Choroid plexus epithelial cell (primary cell): Measurements from ENCODE around the gene RAD18.

Experiments used
- DNase-seq: peaks from one replicate; pipeline ENCODE4 v3.0.0-alpha.2; 2010; ENCODE audit warnings: low read depth
- H3K4me3 ChIP-seq: 2 replicates; pipeline ENCODE4 v1.5.1; 2011; ENCODE audit warnings: low read depth, mild to moderate bottlenecking, control low read depth, low read length, moderate library complexity
- TF ChIP-seq, protein P1 (sequence below): conservative IDR thresholded peaks from 2 replicates; pipeline ENCODE4 v1.5.1; 2011; ENCODE audit warnings: low read depth, mild to moderate bottlenecking, control low read depth, inconsistent platforms, low read length, moderate library complexity

Gene RAD18

DNA sequence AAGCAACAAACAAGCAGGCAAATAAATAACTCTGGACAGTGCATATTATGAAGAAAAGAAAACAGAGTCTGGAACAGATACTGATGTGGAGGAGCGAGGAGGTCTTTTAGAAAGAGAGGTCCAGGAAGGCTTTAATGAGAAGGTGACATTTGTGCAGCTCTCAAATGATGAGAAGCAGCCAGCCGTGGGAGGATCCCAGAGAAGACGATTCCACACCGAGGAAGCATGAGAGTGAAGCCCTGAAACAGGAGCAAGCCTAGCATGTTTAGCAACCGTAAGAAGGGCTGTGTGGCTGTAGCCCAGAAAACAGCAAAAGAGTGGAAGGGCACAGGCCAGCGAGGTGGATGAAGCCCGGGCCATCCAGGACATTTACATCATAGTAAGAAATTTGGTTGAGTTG is 93.1 kb downstream of the RAD18 start:
- TF ChIP-seq, protein P1, sequence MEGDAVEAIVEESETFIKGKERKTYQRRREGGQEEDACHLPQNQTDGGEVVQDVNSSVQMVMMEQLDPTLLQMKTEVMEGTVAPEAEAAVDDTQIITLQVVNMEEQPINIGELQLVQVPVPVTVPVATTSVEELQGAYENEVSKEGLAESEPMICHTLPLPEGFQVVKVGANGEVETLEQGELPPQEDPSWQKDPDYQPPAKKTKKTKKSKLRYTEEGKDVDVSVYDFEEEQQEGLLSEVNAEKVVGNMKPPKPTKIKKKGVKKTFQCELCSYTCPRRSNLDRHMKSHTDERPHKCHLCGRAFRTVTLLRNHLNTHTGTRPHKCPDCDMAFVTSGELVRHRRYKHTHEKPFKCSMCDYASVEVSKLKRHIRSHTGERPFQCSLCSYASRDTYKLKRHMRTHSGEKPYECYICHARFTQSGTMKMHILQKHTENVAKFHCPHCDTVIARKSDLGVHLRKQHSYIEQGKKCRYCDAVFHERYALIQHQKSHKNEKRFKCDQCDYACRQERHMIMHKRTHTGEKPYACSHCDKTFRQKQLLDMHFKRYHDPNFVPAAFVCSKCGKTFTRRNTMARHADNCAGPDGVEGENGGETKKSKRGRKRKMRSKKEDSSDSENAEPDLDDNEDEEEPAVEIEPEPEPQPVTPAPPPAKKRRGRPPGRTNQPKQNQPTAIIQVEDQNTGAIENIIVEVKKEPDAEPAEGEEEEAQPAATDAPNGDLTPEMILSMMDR = no peak
- DNase-seq = no peak
- no peak overlapping the region for H3K4me3 ChIP-seq

DNA sequence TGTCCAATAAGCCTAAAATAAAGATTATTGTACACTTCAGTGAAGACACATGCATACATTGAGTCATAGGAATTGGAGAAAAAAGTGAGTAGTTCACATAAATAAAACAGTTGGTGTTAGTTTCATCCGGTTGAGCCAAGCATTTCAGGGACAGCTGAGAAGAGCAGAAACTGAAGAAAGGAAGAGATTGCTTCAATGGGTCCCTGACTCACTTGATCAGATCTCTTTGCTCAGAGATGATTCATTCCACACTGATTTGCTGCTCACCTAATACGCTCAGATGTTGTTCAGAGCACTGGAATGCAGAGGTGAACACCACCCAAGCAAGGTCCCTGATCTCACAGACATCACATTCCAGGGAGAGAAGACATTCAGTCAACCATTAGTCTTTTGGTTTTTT is 93.7 kb downstream of the RAD18 start:
- TF ChIP-seq, protein P1 = no peak
- DNase-seq = peak; percentile 98
- no peak overlapping the region for H3K4me3 ChIP-seq

DNA sequence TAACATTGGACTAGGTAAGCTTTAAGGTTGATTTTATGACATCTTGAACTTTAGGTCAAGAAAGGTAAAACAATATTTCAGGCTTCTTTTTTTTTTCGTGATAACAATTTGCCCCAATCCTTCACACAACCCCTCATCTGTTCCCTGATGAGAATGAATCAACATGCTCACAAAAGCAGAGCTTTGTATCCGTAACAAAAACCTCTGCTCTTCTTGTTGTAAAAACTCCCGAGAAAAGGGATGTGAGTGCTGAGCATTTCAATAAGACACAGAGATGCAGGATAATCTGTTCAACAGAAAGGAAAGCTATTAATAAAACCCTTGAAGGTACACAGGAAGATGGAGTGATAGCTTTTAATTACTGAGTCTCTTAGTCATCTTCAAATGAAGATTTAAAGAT is 94.3 kb downstream of the RAD18 start:
- H3K4me3 ChIP-seq = no peak overlapping the region
- DNase-seq = no peak
- TF ChIP-seq, protein P1 = no peak

DNA sequence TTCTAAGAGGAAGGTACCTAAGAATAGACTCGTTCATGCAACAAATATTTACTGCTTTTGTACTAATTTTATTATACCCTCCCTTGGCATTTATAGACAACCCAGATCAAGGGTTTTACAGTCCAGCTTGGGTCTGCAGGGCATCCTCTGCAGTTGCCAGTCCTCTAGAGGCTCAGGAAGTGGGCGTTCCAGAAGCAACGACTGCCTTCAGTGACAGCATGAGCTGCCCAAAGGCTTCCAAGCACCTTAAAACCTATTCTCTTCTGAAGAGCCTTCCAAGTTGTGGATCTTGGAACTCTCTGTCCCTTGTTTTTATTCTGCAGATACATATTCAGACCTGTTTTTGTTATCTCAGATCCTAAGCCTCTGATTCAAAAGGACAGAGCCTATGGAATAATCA is 95.6 kb downstream of the RAD18 start:
- TF ChIP-seq, protein P1 = no peak
- no peak for DNase-seq
- H3K4me3 ChIP-seq = no peak overlapping the region

DNA sequence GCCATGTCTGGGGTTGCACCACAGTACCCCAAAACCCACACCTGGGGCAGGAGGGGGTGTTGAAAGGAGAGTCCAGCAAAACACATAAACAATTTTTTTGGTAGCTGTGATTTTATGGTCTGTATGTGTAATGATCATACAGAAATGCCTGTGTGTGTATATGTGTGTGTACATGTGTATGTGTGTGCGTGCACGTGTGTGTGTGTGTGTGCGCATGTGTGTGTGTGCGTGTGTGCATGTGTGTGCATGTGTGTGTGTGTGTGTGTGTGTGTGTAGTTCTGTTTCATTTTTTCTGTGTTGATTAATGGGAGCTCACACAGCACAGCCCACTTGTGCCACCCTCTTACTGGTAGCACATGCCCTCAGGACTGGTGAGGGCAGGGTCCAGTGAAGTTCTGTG is 97.6 kb downstream of the RAD18 start:
- no peak overlapping the region for H3K4me3 ChIP-seq
- DNase-seq = no peak
- TF ChIP-seq, protein P1 = no peak

DNA sequence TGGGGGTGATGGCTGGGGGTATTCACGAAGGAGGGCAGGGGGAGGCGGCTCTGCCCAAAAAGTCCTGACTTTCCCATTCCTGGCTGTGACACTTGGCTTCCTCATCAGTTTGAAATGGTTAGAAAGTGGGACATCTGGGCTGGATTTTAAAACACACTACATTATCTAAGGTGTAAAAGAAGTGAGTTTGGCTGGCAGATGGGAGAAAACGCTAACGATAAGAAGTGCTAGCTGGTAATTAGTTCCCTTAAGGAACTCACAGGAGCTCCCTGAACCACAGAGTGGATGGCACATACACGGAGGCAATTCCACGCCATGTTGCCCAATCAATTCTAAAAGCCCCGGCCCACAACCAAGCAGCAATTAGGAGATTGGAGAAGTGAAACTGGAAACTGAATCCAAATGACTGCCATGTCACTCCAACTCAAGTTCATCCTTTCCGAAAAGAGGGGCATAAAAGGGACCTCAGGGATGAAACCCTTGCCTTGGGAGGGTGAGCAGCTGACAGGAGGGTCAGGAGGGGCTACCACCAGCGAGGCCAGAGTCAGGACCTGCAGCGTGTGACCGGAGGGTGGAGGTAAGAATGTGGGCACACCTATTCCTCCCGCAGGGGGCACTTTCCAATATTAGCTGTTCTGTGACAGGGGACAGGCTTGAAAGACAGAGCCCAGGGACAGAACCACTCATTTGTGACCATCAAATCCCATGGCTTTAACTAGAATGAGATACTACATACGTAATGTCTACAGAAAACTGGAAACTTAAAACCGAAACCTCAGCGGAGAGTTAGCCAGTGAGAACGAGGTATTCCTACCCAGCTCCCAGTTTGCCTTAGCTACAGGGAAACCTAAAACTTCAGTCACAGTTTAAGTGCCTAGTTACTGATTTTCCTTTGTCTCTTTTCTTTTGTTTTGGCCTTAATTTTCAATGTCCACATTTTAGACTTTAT is 98.6 kb downstream of the RAD18 start:
- DNase-seq = no peak
- TF ChIP-seq, protein P1 = no peak
- H3K4me3 ChIP-seq = no peak overlapping the region

DNA sequence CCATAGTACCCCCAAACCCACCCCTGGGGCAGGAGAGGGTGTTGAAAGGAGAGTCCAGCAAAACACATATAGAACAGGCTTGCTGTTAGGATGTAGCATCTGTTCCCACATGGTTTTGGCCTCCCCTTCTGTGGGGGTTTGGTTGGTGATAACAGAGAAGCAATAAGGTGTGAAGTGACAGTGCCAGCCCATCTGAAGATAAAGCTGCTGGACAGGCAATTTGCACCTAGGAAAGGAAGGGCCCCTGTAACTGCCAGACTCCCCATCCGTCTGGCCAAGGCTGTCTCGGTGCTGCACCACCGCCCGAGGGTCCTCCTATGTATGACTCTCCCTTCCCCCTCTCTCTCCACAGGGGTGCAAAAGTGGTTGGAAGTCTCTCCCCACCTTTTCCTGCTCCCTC is 99.4 kb downstream of the RAD18 start:
- no peak for DNase-seq
- H3K4me3 ChIP-seq = no peak overlapping the region
- TF ChIP-seq, protein P1 = no peak
